Sigmoid colon (tissue), 4 donors: ENCODE results near the gene GRB10.

Experiments
- POLR2A ChIP-seq, 2 donors: fragments of 450-650 bp; IDR thresholded peaks; one replicate each; pipeline ENCODE4 v1.6.1; 2016; ENCODE audit warnings: antibody characterized with exemption in 2 of 2, mild to moderate bottlenecking in 2 of 2, moderate library complexity in 2 of 2
- POLR2AphosphoS5 ChIP-seq, 4 donors: sonication (generic); formaldehyde crosslinking; IDR thresholded peaks; one replicate each; pipeline ENCODE4 v1.6.1; 2017; ENCODE audit warnings: antibody characterized with exemption in 4 of 4
- TF ChIP-seq, protein P1 (sequence below), 4 experiments: fragments of 450-650 bp in 3 of 4; fragments of 200-600 bp in 1 of 4; IDR thresholded peaks; one replicate each; pipeline ENCODE4 v1.5.1; 2016 to 2019; ENCODE audit warnings: antibody characterized with exemption in 4 of 4, mild to moderate bottlenecking in 3 of 4, moderate library complexity in 2 of 4

DNA sequence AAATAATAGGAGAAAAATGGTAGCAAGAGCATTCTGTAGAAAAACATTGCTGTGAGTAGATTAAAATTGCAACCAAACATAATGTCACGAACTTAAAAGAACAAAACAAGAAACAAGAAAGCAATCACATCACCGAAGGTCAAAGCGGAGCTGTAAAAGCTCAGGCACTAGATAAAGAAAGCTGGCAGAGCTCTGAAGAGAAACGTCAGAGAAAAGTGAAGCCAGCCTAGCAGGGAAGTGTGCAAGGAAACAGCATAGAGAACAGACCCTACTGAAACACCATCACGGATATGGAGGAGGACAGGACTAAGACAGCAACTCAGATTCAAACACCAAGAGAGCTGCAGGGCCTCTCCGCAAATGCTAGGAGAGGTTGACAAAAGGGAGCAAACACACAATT, 195.0 kb downstream of the GRB10 start:
- TF ChIP-seq, protein P1, sequence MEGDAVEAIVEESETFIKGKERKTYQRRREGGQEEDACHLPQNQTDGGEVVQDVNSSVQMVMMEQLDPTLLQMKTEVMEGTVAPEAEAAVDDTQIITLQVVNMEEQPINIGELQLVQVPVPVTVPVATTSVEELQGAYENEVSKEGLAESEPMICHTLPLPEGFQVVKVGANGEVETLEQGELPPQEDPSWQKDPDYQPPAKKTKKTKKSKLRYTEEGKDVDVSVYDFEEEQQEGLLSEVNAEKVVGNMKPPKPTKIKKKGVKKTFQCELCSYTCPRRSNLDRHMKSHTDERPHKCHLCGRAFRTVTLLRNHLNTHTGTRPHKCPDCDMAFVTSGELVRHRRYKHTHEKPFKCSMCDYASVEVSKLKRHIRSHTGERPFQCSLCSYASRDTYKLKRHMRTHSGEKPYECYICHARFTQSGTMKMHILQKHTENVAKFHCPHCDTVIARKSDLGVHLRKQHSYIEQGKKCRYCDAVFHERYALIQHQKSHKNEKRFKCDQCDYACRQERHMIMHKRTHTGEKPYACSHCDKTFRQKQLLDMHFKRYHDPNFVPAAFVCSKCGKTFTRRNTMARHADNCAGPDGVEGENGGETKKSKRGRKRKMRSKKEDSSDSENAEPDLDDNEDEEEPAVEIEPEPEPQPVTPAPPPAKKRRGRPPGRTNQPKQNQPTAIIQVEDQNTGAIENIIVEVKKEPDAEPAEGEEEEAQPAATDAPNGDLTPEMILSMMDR (IDR thresholded peaks at IDR 0.05): no peak
- TF ChIP-seq POLR2A (IDR thresholded peaks at IDR 0.05) (no peak), POLR2AphosphoS5 (IDR thresholded peaks at IDR 0.05) (no peak)
